Measurements from ENCODE around the gene SLC6A3.

GRCh38 chr5:1435369-1435768 is 9.9 kb downstream of the SLC6A3 start:
- TF ChIP-seq CTCF (IDR thresholded peaks at IDR 0.05): no peak
- no peak for TF ChIP-seq EZH2 (IDR thresholded peaks at IDR 0.05; ENCODE audit: borderline replicate concordance, insufficient read depth, low read depth, low read length, poor library complexity, severe bottlenecking)

All from B cell (primary cell).